ENCODE measurements around the gene EDAR.

DNA sequence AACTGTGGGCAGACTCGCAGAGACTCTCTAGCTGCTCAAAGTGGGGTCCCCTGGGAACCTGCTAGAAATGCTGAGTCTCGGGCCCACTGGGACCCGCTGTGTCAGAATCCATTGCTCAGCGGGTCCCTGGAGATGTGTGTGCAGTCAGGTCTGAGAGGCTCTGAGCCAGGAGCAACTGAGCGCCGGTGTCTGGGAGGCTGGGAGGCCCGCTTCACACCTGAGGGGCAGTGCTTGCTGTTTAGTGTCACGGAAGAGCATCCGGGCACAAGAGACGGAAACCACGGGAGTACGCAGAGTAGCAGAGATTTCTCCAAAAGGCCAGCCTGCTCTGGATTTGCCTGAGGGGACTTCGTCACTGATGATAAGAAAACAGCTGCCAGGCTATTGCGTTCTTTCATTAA lies 70.1 kb downstream of the EDAR start:
- TF ChIP-seq, protein P1, sequence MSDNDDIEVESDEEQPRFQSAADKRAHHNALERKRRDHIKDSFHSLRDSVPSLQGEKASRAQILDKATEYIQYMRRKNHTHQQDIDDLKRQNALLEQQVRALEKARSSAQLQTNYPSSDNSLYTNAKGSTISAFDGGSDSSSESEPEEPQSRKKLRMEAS (IDR thresholded peaks at IDR 0.05; ENCODE audit: low read depth): no peak
- TF ChIP-seq FOXM1 (IDR thresholded peaks at IDR 0.05; ENCODE audit: low read depth): no peak
- TF ChIP-seq, protein P2, sequence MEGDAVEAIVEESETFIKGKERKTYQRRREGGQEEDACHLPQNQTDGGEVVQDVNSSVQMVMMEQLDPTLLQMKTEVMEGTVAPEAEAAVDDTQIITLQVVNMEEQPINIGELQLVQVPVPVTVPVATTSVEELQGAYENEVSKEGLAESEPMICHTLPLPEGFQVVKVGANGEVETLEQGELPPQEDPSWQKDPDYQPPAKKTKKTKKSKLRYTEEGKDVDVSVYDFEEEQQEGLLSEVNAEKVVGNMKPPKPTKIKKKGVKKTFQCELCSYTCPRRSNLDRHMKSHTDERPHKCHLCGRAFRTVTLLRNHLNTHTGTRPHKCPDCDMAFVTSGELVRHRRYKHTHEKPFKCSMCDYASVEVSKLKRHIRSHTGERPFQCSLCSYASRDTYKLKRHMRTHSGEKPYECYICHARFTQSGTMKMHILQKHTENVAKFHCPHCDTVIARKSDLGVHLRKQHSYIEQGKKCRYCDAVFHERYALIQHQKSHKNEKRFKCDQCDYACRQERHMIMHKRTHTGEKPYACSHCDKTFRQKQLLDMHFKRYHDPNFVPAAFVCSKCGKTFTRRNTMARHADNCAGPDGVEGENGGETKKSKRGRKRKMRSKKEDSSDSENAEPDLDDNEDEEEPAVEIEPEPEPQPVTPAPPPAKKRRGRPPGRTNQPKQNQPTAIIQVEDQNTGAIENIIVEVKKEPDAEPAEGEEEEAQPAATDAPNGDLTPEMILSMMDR (IDR thresholded peaks at IDR 0.05): no peak
